Progenitor cell of endocrine pancreas (in vitro differentiated cells): ENCODE results near the gene OAS3. TPM values are rescaled to one million over a fixed set of nuclear protein-coding genes. Genes with fewer than 3 reads are reported as not detected.
"Not testable (repeated sequence)": the region's sequence is repeated elsewhere in the genome, so short reads cannot be mapped to it uniquely, and the experiment has no call there.

Experiments used
- DNase-seq: peaks from one replicate; pipeline ENCODE4 v3.0.0; 2021; ENCODE audit warnings: low spot score; ENCODE audit not compliant: unreplicated experiment
- H3K27ac Mint-ChIP-seq: 2 replicates; pipeline ENCODE4 v1.8.0; 2021; ENCODE audit warnings: mild to moderate bottlenecking, moderate library complexity, mixed read lengths
- H3K27me3 Mint-ChIP-seq: 2 replicates; pipeline ENCODE4 v1.8.0; 2021; ENCODE audit warnings: mixed read lengths
- H3K36me3 Mint-ChIP-seq: 2 replicates; pipeline ENCODE4 v1.8.0; 2022; ENCODE audit warnings: mixed read lengths; ENCODE audit not compliant: insufficient read depth
- H3K4me1 Mint-ChIP-seq: 2 replicates; pipeline ENCODE4 v1.8.0; 2021; ENCODE audit warnings: low read depth, mixed read lengths
- H3K4me3 Mint-ChIP-seq: 2 replicates; pipeline ENCODE4 v1.8.0; 2021; ENCODE audit warnings: low read depth, mild to moderate bottlenecking, moderate library complexity, mixed read lengths
- H3K9me3 Mint-ChIP-seq: 2 replicates; pipeline ENCODE4 v1.8.0; 2021; ENCODE audit warnings: low read depth, mixed read lengths
- total RNA-seq: library from RNA; stranded (reverse); gene quantifications from 2 replicates; pipeline ENCODE4 v1.2.1, GENCODE V29; 2021
- TF ChIP-seq, protein P1 (sequence below): fragments of 200-600 bp; sonication (generic); IDR thresholded peaks from one replicate; pipeline ENCODE4 v1.5.0; 2021; ENCODE audit warnings: antibody characterized with exemption, mild to moderate bottlenecking; ENCODE audit not compliant: unreplicated experiment

OAS3 gene
- total RNA-seq, 1 donor from 2014 or later = 1.1 TPM

DNA sequence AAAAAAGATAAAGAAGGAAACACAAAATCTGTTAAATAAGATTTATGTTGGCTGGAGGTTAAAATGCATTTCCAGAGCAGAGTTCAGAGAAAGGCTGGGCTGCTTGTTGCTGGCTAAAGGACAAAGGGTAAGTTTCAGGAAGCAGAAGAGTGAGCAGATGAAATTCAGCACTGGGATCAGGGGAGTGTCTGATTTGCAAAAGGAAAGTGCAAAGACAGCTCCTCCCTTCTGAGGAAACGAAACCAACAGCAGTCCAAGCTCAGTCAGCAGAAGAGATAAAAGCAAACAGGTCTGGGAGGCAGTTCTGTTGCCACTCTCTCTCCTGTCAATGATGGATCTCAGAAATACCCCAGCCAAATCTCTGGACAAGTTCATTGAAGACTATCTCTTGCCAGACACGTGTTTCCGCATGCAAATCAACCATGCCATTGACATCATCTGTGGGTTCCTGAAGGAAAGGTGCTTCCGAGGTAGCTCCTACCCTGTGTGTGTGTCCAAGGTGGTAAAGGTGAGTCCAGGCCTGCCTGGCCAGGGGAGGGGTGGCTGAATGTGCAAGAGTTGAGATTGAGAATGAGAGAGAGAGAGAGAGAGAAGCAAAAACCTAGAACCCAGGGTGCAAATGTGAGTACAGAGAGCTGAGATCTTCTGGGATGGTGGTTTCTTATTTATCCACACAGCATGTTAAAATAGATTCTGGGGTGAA, 31.4 kb upstream of the OAS3 start, which contains the start of gene OAS1:
TSS of gene OAS1 (plus strand) at position 251 of the 703 bp plus-strand sequence. CDS start at position 329, 78 bp downstream.
- no peak within 1 kb of the TSS for H3K27ac Mint-ChIP-seq

DNA sequence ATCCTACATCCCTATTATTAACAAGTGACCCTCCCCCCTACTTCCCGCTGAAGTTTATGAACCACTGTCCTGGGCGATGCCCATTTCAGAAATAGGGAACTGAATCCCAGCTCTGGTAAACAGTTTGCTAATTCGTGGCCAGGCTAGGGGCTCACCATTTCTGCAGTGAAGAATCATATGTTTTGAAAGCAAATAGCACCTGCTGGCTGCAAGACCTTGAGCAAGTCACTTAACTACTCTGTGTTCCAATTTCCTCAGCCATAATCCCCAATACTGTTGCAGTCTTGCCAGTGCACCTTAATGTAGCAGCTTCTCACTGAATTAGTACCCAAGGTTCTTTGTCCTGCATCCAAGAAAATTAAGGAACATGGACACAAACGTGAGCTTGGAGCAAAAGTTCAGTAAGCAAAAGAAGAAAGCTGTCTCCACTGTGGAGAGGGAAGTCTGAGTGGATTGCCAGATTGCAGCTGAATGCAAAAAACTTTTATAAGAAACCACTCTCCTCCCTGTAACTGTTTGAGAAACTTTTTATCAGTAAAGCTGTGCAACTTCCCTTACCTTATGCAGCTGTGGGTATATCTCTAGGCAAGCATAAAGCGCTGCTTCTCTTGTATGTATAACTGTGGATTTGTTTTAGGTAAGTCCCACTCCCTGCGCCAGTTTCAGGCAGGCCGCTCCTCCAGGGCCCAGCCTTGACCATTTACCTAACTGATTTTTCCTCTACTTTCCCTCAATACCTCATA, 30.7 kb upstream of the OAS3 start:
- H3K9me3 Mint-ChIP-seq = peaks cover 4% of the 10 kb centered on the region
- no peak for DNase-seq
- H3K36me3 Mint-ChIP-seq = no peaks in the 10 kb centered on the region
- peaks cover 3% of the 10 kb centered on the region for H3K4me1 Mint-ChIP-seq
- no peak overlapping the region for H3K4me3 Mint-ChIP-seq
- peaks cover 28% of the 10 kb centered on the region for H3K27me3 Mint-ChIP-seq
- no peak overlapping the region for H3K27ac Mint-ChIP-seq
- TF ChIP-seq, protein P1, sequence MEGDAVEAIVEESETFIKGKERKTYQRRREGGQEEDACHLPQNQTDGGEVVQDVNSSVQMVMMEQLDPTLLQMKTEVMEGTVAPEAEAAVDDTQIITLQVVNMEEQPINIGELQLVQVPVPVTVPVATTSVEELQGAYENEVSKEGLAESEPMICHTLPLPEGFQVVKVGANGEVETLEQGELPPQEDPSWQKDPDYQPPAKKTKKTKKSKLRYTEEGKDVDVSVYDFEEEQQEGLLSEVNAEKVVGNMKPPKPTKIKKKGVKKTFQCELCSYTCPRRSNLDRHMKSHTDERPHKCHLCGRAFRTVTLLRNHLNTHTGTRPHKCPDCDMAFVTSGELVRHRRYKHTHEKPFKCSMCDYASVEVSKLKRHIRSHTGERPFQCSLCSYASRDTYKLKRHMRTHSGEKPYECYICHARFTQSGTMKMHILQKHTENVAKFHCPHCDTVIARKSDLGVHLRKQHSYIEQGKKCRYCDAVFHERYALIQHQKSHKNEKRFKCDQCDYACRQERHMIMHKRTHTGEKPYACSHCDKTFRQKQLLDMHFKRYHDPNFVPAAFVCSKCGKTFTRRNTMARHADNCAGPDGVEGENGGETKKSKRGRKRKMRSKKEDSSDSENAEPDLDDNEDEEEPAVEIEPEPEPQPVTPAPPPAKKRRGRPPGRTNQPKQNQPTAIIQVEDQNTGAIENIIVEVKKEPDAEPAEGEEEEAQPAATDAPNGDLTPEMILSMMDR = no peak

More for the DNA sequence above, 31.4 kb upstream of the OAS3 start, which contains the start of gene OAS1:
- H3K9me3 Mint-ChIP-seq = no peaks in the 10 kb centered on the region
- peaks cover 3% of the 10 kb centered on the region for H3K4me1 Mint-ChIP-seq
- H3K4me3 Mint-ChIP-seq = no peak within 1 kb of the TSS
- H3K27me3 Mint-ChIP-seq = peaks cover 28% of the 10 kb centered on the region
- TF ChIP-seq, protein P1 = no peak
- no peak for DNase-seq
- H3K36me3 Mint-ChIP-seq = no peaks in the 10 kb centered on the region

DNA sequence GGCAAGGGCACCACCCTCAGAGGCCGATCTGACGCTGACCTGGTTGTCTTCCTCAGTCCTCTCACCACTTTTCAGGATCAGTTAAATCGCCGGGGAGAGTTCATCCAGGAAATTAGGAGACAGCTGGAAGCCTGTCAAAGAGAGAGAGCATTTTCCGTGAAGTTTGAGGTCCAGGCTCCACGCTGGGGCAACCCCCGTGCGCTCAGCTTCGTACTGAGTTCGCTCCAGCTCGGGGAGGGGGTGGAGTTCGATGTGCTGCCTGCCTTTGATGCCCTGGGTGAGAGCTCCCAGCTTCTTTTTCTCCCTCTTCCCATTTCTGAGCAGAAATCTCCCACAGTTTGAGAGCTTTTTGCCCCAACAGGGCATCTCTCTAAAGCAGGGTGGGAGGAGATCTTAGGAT, 29.7 kb upstream of the OAS3 start:
- no peak overlapping the region for H3K27ac Mint-ChIP-seq
- TF ChIP-seq, protein P1 = no peak
- H3K9me3 Mint-ChIP-seq = peaks cover 14% of the 10 kb centered on the region
- peaks cover 3% of the 10 kb centered on the region for H3K4me1 Mint-ChIP-seq
- no peak for DNase-seq
- H3K4me3 Mint-ChIP-seq = no peak overlapping the region
- peaks cover 31% of the 10 kb centered on the region for H3K27me3 Mint-ChIP-seq
- H3K36me3 Mint-ChIP-seq = peaks cover 3% of the 10 kb centered on the region

DNA sequence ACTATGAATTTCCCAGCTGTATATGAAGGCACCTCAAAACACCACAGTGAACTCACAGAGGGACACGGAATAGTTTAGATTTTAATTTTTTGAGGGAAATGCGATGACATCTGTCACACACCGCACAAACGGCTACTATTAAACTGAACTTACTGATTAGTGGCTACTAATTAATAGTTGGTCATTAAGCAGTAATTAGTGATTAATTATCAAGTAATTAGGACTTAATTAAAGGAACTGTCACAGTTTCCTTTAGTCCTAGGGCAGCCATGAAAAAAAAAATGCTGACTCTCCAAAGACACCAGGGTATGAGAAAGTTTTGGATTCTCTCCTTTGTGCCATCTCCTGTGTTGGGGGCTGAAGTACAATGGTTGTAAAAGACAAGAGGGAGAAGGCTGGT, 28.6 kb upstream of the OAS3 start:
- TF ChIP-seq, protein P1 = no peak
- H3K9me3 Mint-ChIP-seq = peaks cover 18% of the 10 kb centered on the region
- H3K4me3 Mint-ChIP-seq = no peak overlapping the region
- no peak for DNase-seq
- H3K36me3 Mint-ChIP-seq = peaks cover 3% of the 10 kb centered on the region
- peaks cover 3% of the 10 kb centered on the region for H3K4me1 Mint-ChIP-seq
- H3K27me3 Mint-ChIP-seq = peaks cover 31% of the 10 kb centered on the region
- H3K27ac Mint-ChIP-seq = no peak overlapping the region

DNA sequence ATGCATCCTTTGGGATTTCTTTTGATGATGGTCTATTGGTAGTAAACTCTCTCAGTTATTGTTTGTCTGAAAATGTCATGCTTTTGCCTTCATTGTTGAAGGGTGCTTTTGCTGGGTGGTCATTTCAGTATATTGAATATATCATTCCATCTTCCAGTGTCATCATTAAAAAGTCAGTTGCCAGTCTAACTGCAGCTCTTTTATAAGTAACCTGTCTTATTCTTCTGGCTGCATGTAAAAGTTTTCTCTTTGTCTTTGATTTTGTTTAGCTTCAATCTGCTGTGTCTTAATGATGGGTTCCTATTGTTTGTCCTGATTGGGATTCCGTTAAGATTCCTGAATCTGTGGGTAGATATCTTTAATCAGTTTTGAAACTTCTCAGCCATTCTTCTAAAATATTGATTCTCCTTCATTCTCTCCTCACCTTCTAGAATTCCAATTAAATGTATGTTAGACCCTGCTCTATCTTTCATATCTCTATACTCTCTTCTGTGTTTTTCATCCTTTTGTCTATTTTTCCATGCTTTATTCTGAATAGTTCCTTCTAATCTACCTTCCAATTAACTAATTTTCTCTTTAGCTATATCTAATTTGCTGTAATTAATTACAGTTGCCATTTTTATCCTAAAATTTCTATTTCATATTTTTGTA, 25.1 kb upstream of the OAS3 start:
- no peak overlapping the region for H3K4me3 Mint-ChIP-seq
- no peak for DNase-seq
- peaks cover 3% of the 10 kb centered on the region for H3K36me3 Mint-ChIP-seq
- TF ChIP-seq, protein P1 = no peak
- peaks cover 23% of the 10 kb centered on the region for H3K9me3 Mint-ChIP-seq
- H3K4me1 Mint-ChIP-seq = no peaks in the 10 kb centered on the region
- H3K27me3 Mint-ChIP-seq = peaks cover 26% of the 10 kb centered on the region
- H3K27ac Mint-ChIP-seq = no peak overlapping the region

DNA sequence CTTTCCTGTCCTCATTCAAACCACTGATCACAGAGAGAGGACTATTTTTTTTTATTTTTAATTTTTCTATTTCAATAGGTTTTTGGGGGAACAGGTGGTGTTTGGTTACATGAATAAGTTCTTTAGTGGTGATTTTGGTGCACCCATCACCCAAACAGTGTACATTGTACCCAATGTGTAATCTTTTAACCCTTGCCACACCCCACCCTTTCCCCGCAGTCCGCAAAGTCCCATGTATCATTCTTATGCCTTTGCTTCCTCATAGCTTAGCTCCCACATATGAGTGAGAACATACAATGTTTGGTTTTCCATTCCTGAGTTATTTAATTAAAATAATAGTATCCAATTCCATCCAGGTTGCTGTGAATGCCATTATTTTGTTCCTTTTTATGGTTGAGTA, 24.4 kb upstream of the OAS3 start:
- H3K27me3 Mint-ChIP-seq = peaks cover 23% of the 10 kb centered on the region
- DNase-seq, H3K36me3 Mint-ChIP-seq, H3K4me3 Mint-ChIP-seq, H3K4me1 Mint-ChIP-seq, H3K27ac Mint-ChIP-seq: not testable (repeated sequence)
- peaks cover 23% of the 10 kb centered on the region for H3K9me3 Mint-ChIP-seq
